HG03354 (cell line): ENCODE measurements around the gene INTS11.

Source experiments
- ATAC-seq: cut with Tn5 transposase; IDR thresholded peaks from one replicate; pipeline ENCODE4 v1.9.1; 2021; ENCODE audit warnings: mild to moderate bottlenecking; ENCODE audit not compliant: unreplicated experiment, poor library complexity, severe bottlenecking

Gene INTS11

DNA sequence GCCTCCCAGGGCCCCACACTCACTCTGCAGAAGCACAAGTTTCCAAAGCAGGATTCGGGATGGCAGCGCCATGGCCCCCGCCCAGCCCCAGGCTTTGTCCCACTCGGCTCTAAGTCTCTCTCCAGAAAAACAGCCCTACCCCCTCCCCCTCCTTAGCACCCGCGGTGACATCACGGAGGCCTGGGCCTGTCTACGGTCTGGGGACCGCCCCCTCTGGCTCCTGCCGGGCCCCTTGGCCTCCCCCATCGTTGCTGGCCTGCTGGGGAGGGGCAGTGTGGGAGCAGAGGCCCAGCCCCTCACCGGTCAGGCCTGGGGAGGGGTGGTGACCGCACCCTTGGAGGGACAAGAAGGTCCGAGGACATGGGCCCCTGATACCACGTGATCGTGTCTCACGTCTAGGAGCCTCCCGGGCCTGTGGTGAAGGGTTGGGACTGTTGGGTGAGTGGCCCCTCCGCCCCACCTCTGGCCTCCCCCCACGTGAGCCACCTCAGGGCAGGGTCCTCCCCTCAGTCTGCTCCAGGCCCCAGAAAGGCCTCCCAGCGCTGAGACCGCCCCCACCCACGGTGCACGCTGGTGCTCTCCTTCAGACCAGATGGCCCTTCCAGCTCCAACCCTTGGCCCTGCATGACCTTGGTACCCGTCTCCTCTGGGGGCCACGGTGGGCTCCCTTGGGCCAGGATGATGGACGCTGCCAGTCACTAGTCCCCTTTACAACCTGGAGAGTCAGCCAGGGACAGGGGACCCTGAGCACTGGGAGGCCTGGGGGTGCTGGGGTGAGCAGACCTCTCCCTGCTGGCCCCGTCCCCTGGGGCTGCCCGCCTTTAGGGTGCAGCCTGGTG is 34.2 kb upstream of the INTS11 start, which contains the start of gene MXRA8:
Gene MXRA8, minus strand, starts transcription at position 123 of the 839 bp plus-strand sequence. Its CDS starts 51 bp downstream, at position 72.
- no peak for ATAC-seq

DNA sequence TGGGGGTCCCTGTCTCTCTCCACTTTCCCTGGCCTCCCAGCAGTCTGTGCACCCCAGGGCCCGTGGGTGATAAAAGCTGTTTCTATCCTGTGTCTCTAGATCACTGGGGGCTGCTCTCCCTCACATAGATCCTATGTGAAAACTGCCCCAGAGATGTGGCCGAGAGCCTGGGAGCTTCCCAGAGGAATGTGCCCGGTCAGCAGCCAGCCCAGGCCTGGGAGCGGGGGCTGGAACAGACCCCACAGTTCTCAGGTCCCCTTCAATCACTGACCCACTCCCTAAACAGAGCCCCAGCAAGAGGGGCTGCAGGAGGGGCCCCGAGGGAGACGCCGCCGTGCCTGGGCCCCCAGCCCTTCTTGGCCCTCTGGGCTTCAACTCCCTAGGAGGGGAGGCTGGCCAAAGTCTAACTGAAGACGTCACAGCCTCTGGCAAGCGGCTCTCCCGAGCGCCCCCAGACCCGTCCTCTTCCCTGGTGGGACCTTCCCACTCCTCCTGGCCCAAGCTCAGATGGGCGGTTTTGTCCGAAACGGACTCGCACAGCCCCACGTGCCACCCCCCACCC is 33.5 kb upstream of the INTS11 start:
- ATAC-seq, result no peak

GRCh38 chr1:1356796-1357401 is 32.4 kb upstream of the INTS11 start:
- ATAC-seq, result no peak

- ATAC-seq, result no peak
Measured at GRCh38 chr1:1356166-1356795, 31.8 kb upstream of the INTS11 start.

DNA sequence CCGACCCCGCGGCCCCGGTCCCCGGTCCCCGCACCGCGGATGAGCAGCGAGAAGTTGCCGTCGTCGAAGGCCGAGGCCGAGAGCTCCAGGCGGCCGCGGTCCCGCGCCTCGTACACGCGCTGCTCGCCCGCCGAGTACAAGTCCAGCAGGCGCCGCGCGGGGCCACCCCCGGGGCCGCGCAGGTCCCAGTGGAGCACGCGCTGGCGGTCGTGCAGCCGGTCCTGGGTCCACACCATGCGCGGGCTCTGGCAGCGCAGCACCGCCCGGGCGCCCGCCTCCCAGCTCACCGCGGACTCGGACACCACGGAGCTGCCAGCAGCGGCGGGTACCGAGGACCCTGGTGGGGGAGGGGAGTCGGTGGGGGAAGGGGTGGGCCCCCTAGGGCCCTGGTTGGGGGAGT is 31.0 kb upstream of the INTS11 start:
- ATAC-seq, result no peak

DNA sequence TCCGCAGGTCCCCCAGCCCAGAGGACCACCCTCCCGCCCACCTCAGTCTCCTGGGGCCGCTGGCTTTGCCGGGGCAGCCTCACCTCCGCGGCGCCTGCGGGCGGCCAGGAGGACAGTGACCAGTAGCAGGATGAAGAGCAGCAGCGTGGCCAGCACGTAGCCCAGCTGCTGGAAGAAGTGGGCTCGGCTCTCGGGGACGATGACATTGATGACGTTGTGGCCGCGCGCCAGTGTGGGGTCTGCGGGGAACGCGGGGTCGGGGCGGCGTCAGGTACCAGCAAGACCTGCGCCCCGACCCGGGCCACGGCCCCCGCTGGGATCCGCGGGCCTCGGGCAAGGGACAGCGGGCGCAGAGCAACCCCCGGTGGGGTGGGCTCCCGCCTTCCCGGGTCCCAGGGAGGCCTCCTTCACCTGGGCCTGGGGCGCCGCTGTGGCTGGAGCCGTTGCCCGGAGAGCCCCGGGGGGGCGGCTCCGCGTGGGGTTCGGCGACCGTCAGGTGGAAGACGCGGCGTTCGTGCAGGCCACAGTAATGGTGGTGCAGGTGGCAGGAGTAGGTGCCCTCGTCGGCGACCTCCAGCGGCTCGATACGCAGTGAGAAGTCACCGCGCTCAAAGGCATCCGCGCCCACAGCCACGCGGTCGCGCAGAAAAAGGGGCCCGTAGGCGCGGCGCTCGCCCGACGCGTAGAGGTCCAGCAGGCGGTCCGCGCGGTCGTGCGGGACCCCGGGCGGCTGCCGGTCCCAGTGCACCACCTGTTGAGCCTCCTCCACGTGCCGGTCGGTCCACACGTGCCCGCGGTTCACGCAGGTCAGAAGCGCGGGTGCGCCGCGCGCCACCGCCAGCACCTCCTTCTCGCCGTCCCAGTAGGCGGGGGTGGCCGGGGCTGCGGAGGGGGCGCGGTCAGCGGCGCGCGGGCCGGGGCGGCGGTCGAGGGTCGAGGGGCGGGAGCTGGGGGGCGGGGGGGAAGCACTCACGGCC is 30.1 kb upstream of the INTS11 start:
- ATAC-seq, result no peak

- ATAC-seq, result no peak
Measured at GRCh38 chr1:1353389-1354151, 29.1 kb upstream of the INTS11 start.

- no peak for ATAC-seq
Measured at GRCh38 chr1:1352786-1353388, 28.4 kb upstream of the INTS11 start.

DNA sequence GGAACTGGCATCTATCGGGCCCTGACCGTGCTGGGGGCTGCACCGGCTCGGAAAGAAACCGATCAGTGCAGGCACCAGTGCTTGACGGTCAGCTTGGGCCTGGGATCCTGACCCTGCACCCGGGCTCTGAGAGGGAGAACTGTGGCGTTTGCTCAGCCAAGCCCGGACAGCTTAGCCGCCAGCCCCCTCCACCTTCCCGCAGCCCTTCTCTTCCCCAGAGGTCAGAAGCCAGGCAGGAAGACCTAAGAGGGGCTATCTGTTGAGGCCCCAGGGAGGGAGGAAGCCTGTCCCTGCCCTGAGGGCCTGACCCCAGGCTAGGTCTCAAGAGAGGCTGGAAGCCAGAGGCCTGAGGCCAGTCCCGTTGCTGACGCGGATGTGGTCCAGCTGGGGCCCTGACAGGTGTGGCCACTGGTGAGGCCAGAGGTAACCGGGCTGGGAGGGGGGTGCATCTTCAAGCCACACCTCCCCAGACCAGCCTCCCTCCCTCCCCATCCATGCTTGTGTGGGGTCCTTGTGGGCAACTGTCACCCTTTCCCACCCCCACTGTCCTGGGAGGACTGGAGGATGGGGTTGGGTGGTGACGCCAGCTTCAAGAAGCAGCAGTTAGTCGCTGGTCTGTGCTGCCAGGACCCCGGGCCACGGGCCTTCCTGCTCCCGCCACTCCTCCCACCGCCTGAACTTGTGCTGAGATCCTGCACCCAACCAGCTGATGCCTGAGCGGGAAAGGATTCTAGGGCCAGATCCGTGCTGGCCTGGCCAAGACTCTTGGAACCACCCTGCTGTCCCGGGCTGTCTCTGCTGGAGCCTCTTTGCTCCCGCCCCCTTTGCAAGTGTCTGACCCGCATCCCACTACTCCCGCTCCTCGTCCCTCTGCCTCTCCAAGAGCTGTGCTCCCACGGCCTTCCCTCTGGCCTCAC is 27.3 kb upstream of the INTS11 start:
- no peak for ATAC-seq

DNA sequence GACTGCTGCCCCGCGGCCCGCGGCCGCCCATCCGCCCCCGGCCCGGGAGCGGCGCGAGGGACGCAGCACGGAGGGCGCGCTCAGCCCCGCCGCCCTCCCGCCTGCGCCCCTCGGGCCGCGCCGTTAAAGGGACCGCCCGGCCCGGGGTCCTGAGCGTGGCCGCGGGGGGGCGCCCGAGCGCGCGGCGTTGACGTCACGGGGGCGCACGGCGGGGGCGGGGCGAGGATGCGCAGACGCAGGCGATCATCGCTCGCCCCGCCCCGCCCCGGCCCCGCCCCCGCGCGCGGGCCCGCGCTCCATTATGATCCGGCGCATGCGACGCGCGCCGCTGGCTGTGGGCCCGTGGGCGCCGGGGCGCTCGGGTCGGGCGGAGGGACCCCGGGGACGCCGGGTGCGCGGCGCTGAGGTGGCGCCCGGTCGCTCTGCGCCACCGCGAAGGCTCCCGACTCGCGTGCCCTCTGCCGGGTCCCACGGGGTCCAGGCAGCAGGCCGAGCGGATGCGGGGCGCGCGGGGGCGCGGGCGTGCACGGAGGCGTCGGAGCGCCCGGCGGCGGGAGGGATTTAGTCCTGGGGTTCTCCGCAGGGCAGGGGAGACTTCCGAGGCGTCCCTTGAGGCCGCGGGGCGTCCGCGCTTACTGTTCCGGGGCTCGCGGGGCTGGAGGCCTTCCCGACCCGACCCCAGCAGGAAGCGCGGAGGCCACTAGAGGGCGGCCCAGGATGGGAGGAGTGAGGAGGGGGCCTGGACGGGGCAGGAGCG is 25.0 kb upstream of the INTS11 start, which contains the start of gene DVL1:
Gene DVL1, minus strand, starts transcription at position 163 of the 757 bp plus-strand sequence. CDS start 353 bp downstream, outside the sequence.
- ATAC-seq, result peak; percentile 64

GRCh38 chr1:1348420-1349255 is 24.2 kb upstream of the INTS11 start:
- ATAC-seq, result peak; percentile 24

- no peak for ATAC-seq
Measured at GRCh38 chr1:1347663-1348419, 23.4 kb upstream of the INTS11 start.

DNA sequence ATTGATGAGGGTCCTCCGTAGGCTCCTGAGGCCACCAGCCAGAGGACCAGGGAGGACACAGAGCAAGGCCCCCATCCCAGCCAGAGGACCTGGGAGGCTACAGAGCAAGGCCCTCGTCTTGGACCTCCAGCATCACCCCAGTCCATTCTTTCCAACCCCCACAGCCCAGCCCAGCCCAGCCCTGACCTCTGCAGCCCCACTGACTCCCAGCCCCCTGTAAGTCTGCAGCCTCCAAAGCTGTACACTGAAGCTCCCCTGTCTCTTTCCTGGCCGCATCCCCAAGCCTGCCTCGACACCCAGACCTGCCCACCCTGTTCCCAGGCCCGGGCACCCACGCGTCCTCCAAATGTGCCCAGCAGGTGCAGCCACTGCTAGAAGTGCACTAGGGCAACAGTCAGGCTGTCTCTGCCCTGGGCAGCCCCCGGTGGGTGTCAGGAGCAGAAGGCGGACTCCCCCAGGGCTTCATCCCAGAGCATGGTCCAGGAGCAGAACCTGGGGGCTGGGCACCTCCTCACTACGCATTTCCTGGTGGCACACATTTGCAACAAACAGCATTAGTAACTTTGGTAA is 22.7 kb upstream of the INTS11 start:
- ATAC-seq, result no peak

- ATAC-seq, result no peak
Measured at GRCh38 chr1:1346501-1346890, 22.0 kb upstream of the INTS11 start.
